Measurements from ENCODE around the gene DNAJC13. TPM values are rescaled to one million over a fixed set of nuclear protein-coding genes. Genes with fewer than 3 reads are reported as not detected.

Gene DNAJC13
- total and polyA plus RNA-seq, 2 donors (not counting 3 experiments of a cell fraction or from before 2014, with no cell fraction given): 14.3 to 71.7 TPM

- TF ChIP-seq CTCF (IDR thresholded peaks at IDR 0.05; ENCODE audit: extremely low read depth in 1 of 2, insufficient read depth in 1 of 2, low read depth in 1 of 2, low read length in 2 of 2) (no peak), JUN (IDR thresholded peaks at IDR 0.05; ENCODE audit: borderline replicate concordance, insufficient read depth, insufficient read length, low read depth) (no peak), MYC (IDR thresholded peaks at IDR 0.05; ENCODE audit: low read depth, low read length) (no peak), POLR2AphosphoS5 (IDR thresholded peaks at IDR 0.05; ENCODE audit: insufficient read depth, low read depth, low read length) (no peak), POLR2A (IDR thresholded peaks at IDR 0.05; ENCODE audit: low read depth, low read length) (no peak), GATA2 (IDR thresholded peaks at IDR 0.05; ENCODE audit: insufficient read depth, insufficient read length, low read depth, low read length) (no peak), EZH2 (IDR thresholded peaks at IDR 0.05; ENCODE audit: borderline replicate concordance, low read depth, low read length, severe bottlenecking) (no peak), FOS (IDR thresholded peaks at IDR 0.05; ENCODE audit: borderline replicate concordance, insufficient read depth, low read length) (no peak)
- TF ChIP-seq, protein P1, sequence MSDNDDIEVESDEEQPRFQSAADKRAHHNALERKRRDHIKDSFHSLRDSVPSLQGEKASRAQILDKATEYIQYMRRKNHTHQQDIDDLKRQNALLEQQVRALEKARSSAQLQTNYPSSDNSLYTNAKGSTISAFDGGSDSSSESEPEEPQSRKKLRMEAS (IDR thresholded peaks at IDR 0.05; ENCODE audit: insufficient read depth, insufficient read length): no peak
- dilution Hi-C loops (cut with MboI; ENCODE audit: extremely low pct_ligation_motif_present, low sequenced_read_pairs): no loop called here
- ChIA-PET CTCF (interaction anchor here (0.9 to 2.2 kb wide), 2 partner anchors 11 to 64 kb away, joined by 3 to 8 read pairs; no protein-coding TSS in a partner anchor), POLR2A (no interaction called here)
- H3K9me1 ChIP-seq (replicated peaks; ENCODE audit: control insufficient read depth, extremely low read depth, insufficient read depth, low read length): no peaks in the 10 kb centered on the region
- FAIRE-seq: no peak
- DNase-seq (ENCODE audit: low read depth, low spot score): no peak
- H4K20me1 ChIP-seq (replicated peaks; ENCODE audit: control insufficient read depth, extremely low read depth, insufficient read depth, low read length): no peaks in the 10 kb centered on the region
- no TSS peak for BruUV-seq (replicated peaks)
- no peaks in the 10 kb centered on the region for H3K9me3 ChIP-seq (replicated peaks; ENCODE audit: control insufficient read depth, insufficient read depth, low read length)
- intact Hi-C loops (cut with micrococcal nuclease): loop anchor here (5.0 to 10.0 kb wide), 3 partner anchors 241 to 1031 kb away; partner anchors contain the start of genes ACAD11 and NUDT16
- H2AFZ ChIP-seq (ENCODE audit: low read depth, low read length): peak overlapping the region; percentile 18
- H3K9ac ChIP-seq (replicated peaks; ENCODE audit: extremely low read depth, insufficient read depth, low read length): no peak overlapping the region
- no peaks in the 10 kb centered on the region for H3K36me3 ChIP-seq (ENCODE audit: control insufficient read depth in 2 of 2, extremely low read depth in 1 of 2, insufficient read depth in 2 of 2, low read length in 2 of 2)
- H3K4me3 ChIP-seq (replicated peaks in 1 of 3; ENCODE audit: insufficient read depth in 1 of 3, low read depth in 1 of 3, low read length in 3 of 3): no peak overlapping the region
- no peaks in the 10 kb centered on the region for H3K27me3 ChIP-seq (ENCODE audit: control insufficient read depth in 2 of 2, insufficient read depth in 2 of 2, low read length in 2 of 2)
- H3K27ac ChIP-seq (ENCODE audit: insufficient read depth, low read depth, low read length): no peak overlapping the region
- no peak overlapping the region for H3K4me2 ChIP-seq (ENCODE audit: insufficient read depth, low read length)
- H3K4me1 ChIP-seq (ENCODE audit: control insufficient read depth, extremely low read depth, insufficient read depth, low read length): peaks cover 20% of the 10 kb centered on the region
- peaks cover 32% of the 10 kb centered on the region for H3K79me2 ChIP-seq (ENCODE audit: control insufficient read depth, insufficient read depth, low read length)
Observed at GRCh38 chr3:132416161-132416560, 1.1 kb upstream of the DNAJC13 start.
